Liver (tissue), 3 donors: ENCODE data around the gene SS18L1.

Experiments
- JUND ChIP-seq, 2 donors: IDR thresholded peaks; 2 replicates each; pipeline ENCODE4 v1.6.1; 2016; ENCODE audit warnings: antibody characterized with exemption in 2 of 2
- TAF1 ChIP-seq: conservative IDR thresholded peaks from 2 replicates; pipeline ENCODE4 v1.6.1; 2016; ENCODE audit warnings: antibody characterized with exemption, mild to moderate bottlenecking
- YY1 ChIP-seq: IDR thresholded peaks from 2 replicates; pipeline ENCODE4 v1.6.1; 2016; ENCODE audit warnings: antibody characterized with exemption, mild to moderate bottlenecking
- TF ChIP-seq, protein P1 (sequence below): fragments of 150-350 bp; IDR thresholded peaks from 2 replicates; pipeline ENCODE4 v1.5.1; 2017; ENCODE audit warnings: improper control_type of control experiment, low read depth, low read length; ENCODE audit not compliant: missing input control
- donor health status: healthy.
- donor health status: healthy.

DNA sequence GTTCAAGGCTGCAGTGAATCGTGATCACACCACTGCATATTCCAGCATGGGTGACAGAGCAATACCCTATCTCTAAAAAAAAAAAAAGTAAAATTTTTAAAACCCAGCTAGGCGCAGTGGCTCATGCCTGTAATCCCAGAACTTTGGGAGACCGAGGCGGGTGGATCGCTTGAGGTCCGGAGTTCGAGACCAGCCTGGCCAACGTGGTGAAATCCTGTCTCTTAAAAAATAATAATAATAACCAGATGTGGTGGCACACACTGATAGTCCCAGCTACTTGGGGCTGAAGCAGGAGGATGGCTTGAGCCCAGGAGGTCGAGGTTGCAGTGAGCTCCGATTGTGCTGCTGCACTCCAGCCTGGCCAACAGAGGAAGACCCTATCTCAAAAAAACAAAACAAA is 52.7 kb downstream of the SS18L1 start:
- TF ChIP-seq, protein P1, sequence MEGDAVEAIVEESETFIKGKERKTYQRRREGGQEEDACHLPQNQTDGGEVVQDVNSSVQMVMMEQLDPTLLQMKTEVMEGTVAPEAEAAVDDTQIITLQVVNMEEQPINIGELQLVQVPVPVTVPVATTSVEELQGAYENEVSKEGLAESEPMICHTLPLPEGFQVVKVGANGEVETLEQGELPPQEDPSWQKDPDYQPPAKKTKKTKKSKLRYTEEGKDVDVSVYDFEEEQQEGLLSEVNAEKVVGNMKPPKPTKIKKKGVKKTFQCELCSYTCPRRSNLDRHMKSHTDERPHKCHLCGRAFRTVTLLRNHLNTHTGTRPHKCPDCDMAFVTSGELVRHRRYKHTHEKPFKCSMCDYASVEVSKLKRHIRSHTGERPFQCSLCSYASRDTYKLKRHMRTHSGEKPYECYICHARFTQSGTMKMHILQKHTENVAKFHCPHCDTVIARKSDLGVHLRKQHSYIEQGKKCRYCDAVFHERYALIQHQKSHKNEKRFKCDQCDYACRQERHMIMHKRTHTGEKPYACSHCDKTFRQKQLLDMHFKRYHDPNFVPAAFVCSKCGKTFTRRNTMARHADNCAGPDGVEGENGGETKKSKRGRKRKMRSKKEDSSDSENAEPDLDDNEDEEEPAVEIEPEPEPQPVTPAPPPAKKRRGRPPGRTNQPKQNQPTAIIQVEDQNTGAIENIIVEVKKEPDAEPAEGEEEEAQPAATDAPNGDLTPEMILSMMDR: no peak
- TF ChIP-seq JUND (IDR thresholded peaks at IDR 0.05): no peak
- TF ChIP-seq TAF1: no peak
- no peak for TF ChIP-seq YY1
